GM19025 (cell line): ENCODE data around the gene AATK.

Experiments
- ATAC-seq: cut with Tn5 transposase; IDR thresholded peaks from one replicate; pipeline ENCODE4 v1.9.1; 2021; ENCODE audit warnings: mild to moderate bottlenecking, low read depth, moderate library complexity; ENCODE audit not compliant: unreplicated experiment

The AATK gene

GRCh38 chr17:81099888-81100287 lies 66.1 kb downstream of the AATK start:
- ATAC-seq: no peak

- no peak for ATAC-seq
These were observed 68.1 kb downstream of the AATK start for GRCh38 chr17:81097943-81098308.

- no peak for ATAC-seq
These were observed 68.7 kb downstream of the AATK start for GRCh38 chr17:81097134-81097942.

GRCh38 chr17:81096741-81097133 lies 69.3 kb downstream of the AATK start:
- ATAC-seq: no peak

GRCh38 chr17:81095383-81095762 lies 70.6 kb downstream of the AATK start:
- no peak for ATAC-seq

- no peak for ATAC-seq
These were observed 71.3 kb downstream of the AATK start for GRCh38 chr17:81094509-81095382.

GRCh38 chr17:81093619-81094508 lies 72.2 kb downstream of the AATK start:
- no peak for ATAC-seq

GRCh38 chr17:81092518-81093095 lies 73.4 kb downstream of the AATK start:
- ATAC-seq: no peak

- no peak for ATAC-seq
These were observed 74.1 kb downstream of the AATK start for GRCh38 chr17:81091774-81092517.

- ATAC-seq: no peak
These were observed 74.9 kb downstream of the AATK start for GRCh38 chr17:81091154-81091553.

- ATAC-seq: no peak
These were observed 75.5 kb downstream of the AATK start for GRCh38 chr17:81090361-81091136.

- no peak for ATAC-seq
These were observed 79.1 kb downstream of the AATK start for GRCh38 chr17:81086789-81087551.

- ATAC-seq: no peak
These were observed 80.6 kb downstream of the AATK start for GRCh38 chr17:81085420-81085911.

GRCh38 chr17:81084680-81085419 lies 81.2 kb downstream of the AATK start:
- no peak for ATAC-seq

GRCh38 chr17:81083125-81083765 lies 82.8 kb downstream of the AATK start:
- no peak for ATAC-seq

GRCh38 chr17:81082177-81083073 lies 83.6 kb downstream of the AATK start:
- ATAC-seq: no peak
